Esophagus squamous epithelium (tissue), 5 donors: ENCODE measurements around the gene USP30. TPM values are rescaled to one million over a fixed set of nuclear protein-coding genes. Genes with fewer than 3 reads are reported as not detected.
"Not testable (repeated sequence)": the region's sequence is repeated elsewhere in the genome, so short reads cannot be mapped to it uniquely, and the experiment has no call there.

ENCODE experiments used
- DNase-seq: peaks from one replicate; lab custom pipeline; 2025; lab: John Stamatoyannopoulos, UW
- H3K27ac ChIP-seq, 4 donors: fragments of 200-600 bp; sonication (generic); one replicate each; pipeline ENCODE4 v1.5.1; 2016 to 2019; ENCODE audit warnings: mild to moderate bottlenecking in 1 of 4
- H3K27me3 ChIP-seq, 4 donors: fragments of 200-600 bp; sonication (generic); 1 replicate in 3 of 4; 2 replicates in 1 of 4; pipeline versions ENCODE4 v1.5.1 to v1.6.0; 2017 to 2021; ENCODE audit warnings: antibody characterized with exemption in 1 of 4
- H3K36me3 ChIP-seq, 3 donors: fragments of 200-600 bp; sonication (generic); one replicate each; pipeline ENCODE4 v1.5.1; 2016 to 2019
- H3K4me1 ChIP-seq, 3 donors: fragments of 200-600 bp; sonication (generic); one replicate each; pipeline ENCODE4 v1.5.1; 2017 to 2019
- H3K4me3 ChIP-seq, 4 donors: fragments of 200-600 bp; sonication (generic); 1 replicate in 3 of 4; 2 replicates in 1 of 4; pipeline ENCODE4 v1.5.1; 2016 to 2019; ENCODE audit warnings: mild to moderate bottlenecking in 2 of 4, moderate library complexity in 1 of 4
- H3K9me3 ChIP-seq, 3 donors: fragments of 200-600 bp; sonication (generic); one replicate each; pipeline ENCODE4 v1.5.1; 2016 to 2019
- CTCF ChIP-seq, 6 experiments: fragments of 450-650 bp in 4 of 6; fragments of 200-600 bp in 2 of 6; sonication (generic) in 2 of 6; IDR thresholded peaks; one replicate each; pipeline ENCODE4 v1.5.1; 2016 to 2019; ENCODE audit warnings: antibody characterized with exemption in 6 of 6, mild to moderate bottlenecking in 4 of 6, moderate library complexity in 4 of 6
- POLR2A ChIP-seq, 4 donors: fragments of 450-650 bp; IDR thresholded peaks; one replicate each; pipeline ENCODE4 v1.6.1; 2017; ENCODE audit warnings: antibody characterized with exemption in 4 of 4, mild to moderate bottlenecking in 4 of 4, moderate library complexity in 3 of 4
- WGBS, 2 donors: methylation state at CpG; one replicate each; pipeline ENCODE4 v1.1.5; 2018; 5-methylcytosine and 5-hydroxymethylcytosine counted together
- intact Hi-C: fragments of 100-400 bp; cut with DNase I; formaldehyde crosslinking; loops from one replicate; pipeline ENCODE4 v1.15.0; 2022
- total RNA-seq, 4 donors: library from RNA; depleted of rRNA; stranded (reverse); fragments of >200 nt; gene quantifications; one replicate each; pipeline ENCODE4 v1.1.0, GENCODE V29; 2016
- donor health status: DM: yes; HTN: yes; CAD: no.

USP30 gene
- total RNA-seq, 4 donors from 2014 or later: 6.3 to 13.0 (median 8.7) TPM

DNA sequence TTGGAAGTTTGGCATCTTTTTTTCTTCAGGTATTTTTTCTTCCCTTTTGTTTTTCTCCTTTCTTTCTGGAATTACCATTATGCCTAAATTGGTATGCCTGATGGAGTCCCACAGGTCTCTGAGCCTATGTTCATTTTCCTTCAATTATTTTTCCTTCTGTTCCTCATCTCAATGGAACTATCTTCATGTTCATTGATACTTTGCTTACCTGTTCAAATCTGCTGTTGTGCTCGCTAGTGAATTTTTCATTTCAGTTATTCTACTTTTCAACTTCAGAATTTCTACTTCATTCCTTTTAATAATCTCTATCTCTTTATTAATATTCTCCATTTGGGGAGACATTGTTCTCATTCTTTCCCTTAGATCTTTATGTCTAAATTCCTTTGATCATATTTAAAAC is 15.4 kb upstream of the USP30 start:
- intact Hi-C loops: no loop called here
- no peaks in the 10 kb centered on the region for H3K36me3 ChIP-seq
- H3K27ac ChIP-seq: no peak overlapping the region
- no peak for DNase-seq
- 79 to 88% methylated on average over 1 of the region's 1 CpG for WGBS, 2 donors
- TF ChIP-seq POLR2A (IDR thresholded peaks at IDR 0.05) (no peak), CTCF (IDR thresholded peaks at IDR 0.05) (no peak)
- H3K4me1 ChIP-seq: no peaks in the 10 kb centered on the region
- no peaks in the 10 kb centered on the region for H3K9me3 ChIP-seq
- no peak overlapping the region for H3K4me3 ChIP-seq
- H3K27me3 ChIP-seq: peaks cover 0 to under 1% (median 0%) of the 10 kb centered on the region in 4 donors

- DNase-seq: no peak
- intact Hi-C loops: no loop called here
- Histone ChIP-seq H3K4me3 (no peak overlapping the region), H3K27me3 (peaks cover 0 to 16% (median 0%) of the 10 kb centered on the region in 4 donors), H3K9me3 (no peaks in the 10 kb centered on the region), H3K4me1 (no peaks in the 10 kb centered on the region), H3K27ac (no peak overlapping the region), H3K36me3 (no peaks in the 10 kb centered on the region)
- no peak for TF ChIP-seq CTCF (IDR thresholded peaks at IDR 0.05)
- TF ChIP-seq POLR2A (IDR thresholded peaks at IDR 0.05): no peak
- WGBS, 2 donors: 73 to 82% methylated on average over 5 of the region's 5 CpGs
Observed at GRCh38 chr12:109044241-109044640, 8.1 kb upstream of the USP30 start.

GRCh38 chr12:109047081-109047805 is 5.1 kb upstream of the USP30 start:
- DNase-seq: no peak
- intact Hi-C loops: no loop called here
- H3K4me1 ChIP-seq: peaks cover 0 to 5% (median 0%) of the 10 kb centered on the region in 3 donors

DNA sequence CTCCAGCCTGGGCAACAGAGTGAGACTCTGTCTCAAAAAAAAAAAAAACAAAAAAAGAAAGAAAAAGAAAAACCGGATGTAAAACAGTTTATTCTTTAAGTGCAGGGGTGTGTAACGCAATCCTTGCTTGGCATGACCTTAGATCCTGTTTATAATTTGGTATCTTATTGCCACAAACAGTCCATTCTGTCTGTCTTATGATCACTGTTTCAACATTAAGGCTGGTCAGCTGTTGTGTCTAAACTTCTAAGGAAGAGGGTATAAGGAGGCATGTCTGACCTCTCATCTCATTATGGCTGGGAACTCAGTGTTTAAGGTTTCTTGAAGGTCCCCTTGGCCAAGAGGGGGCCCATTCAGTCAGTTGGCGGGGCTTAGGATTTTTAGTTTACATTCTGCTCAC is 3.7 kb upstream of the USP30 start:
- H3K36me3 ChIP-seq, DNase-seq, intact Hi-C loops, H3K4me3 ChIP-seq, H3K27me3 ChIP-seq, H3K9me3 ChIP-seq, H3K27ac ChIP-seq: not testable (repeated sequence)
- 67 to 74% methylated on average over 3 of the region's 3 CpGs for WGBS, 2 donors
- peaks cover 3 to 11% (median 5%) of the 10 kb centered on the region in 3 donors for H3K4me1 ChIP-seq

More at GRCh38 chr12:109047081-109047805, 5.1 kb upstream of the USP30 start:
- Histone ChIP-seq H3K36me3 (no peaks in the 10 kb centered on the region), H3K9me3 (no peaks in the 10 kb centered on the region), H3K4me3 (no peak overlapping the region), H3K27ac (no peak overlapping the region), H3K27me3 (peaks cover 0 to 13% (median 0%) of the 10 kb centered on the region in 4 donors)
- WGBS, 2 donors: 59% methylated on average over 8 of the region's 8 CpGs
- TF ChIP-seq POLR2A (IDR thresholded peaks at IDR 0.05): no peak
- TF ChIP-seq CTCF (IDR thresholded peaks at IDR 0.05): no peak

- H3K27ac ChIP-seq, H3K27me3 ChIP-seq, DNase-seq, intact Hi-C loops, H3K4me3 ChIP-seq, H3K9me3 ChIP-seq, H3K36me3 ChIP-seq: not testable (repeated sequence)
- 75 to 80% methylated on average over 8 of the region's 8 CpGs for WGBS, 2 donors
- peaks cover 5 to 21% (median 10%) of the 10 kb centered on the region in 3 donors for H3K4me1 ChIP-seq
Observed at GRCh38 chr12:109049794-109050193, 2.6 kb upstream of the USP30 start.

- DNase-seq: no peak
- peaks cover 0 to 6% (median 0%) of the 10 kb centered on the region in 3 donors for H3K36me3 ChIP-seq
- H3K27me3 ChIP-seq: no peaks in the 10 kb centered on the region
- peaks cover 5 to 21% (median 10%) of the 10 kb centered on the region in 3 donors for H3K4me1 ChIP-seq
- H3K27ac ChIP-seq: peak overlapping the region; percentile 85 to 93 (median 90)
- intact Hi-C loops: no loop called here
- no peaks in the 10 kb centered on the region for H3K9me3 ChIP-seq
- whole genome bisulfite sequencing, 2 donors: 5 to 12% methylated on average over 5 to 6 of the region's 6 CpGs
- H3K4me3 ChIP-seq: peak overlapping the region; percentile 80 to 99 (median 86)
- TF ChIP-seq CTCF (IDR thresholded peaks at IDR 0.05): no peak
- TF ChIP-seq POLR2A (IDR thresholded peaks at IDR 0.05): no peak
Observed at GRCh38 chr12:109052097-109052413, 321 bp upstream of the USP30 start.
